HG02943 (cell line): ENCODE results near the gene BCKDK.
A peak's percentile ranks its signal among the peaks of the same experiment; 100 is the strongest.

ENCODE experiments used
- ATAC-seq: cut with Tn5 transposase; IDR thresholded peaks from one replicate; pipeline ENCODE4 v1.9.1; 2021; ENCODE audit warnings: mild to moderate bottlenecking, low read depth, moderate library complexity; ENCODE audit not compliant: unreplicated experiment

Gene BCKDK

DNA sequence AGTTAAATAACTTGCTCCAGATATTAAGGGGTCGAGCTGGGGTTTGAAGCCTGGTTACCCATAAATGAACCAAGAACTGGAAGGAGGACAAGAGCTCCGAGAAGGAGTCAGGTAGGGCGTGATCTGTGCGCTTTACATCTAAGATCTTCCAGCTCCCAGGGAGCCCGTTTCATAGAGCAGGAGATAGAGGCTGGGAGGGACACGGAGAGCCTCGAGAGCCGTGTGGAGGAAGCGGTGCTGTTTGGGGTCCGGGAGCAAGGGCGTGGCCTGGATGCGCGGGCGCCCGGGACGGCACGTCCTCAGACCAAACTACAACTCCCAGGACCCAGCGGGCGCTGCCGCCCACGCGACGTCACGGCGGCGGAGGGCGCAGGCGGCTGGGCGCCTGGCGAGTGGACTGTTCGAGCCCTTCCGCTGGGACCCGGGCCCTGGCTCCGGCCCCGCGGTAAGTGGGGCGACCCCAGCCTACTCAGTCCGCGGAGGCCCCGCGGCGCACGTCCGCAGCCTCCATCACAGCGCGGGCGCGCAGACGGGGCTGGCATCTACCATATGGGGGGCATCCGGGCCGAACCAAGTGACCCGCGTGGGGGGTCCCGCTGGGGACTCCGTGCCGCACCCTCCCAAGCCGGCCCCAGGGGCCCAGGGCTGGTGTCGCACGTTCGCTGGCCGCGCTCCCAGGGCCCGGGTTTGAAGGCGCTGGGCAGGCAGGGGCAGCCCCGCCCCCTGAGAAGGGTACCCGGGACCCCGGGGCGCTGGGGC, at the start of gene BCKDK:
Gene BCKDK (plus strand): TSS at position 352 of the 759 bp plus-strand sequence. CDS start 838 bp downstream, outside the sequence.
- peak; percentile 65 for ATAC-seq

- ATAC-seq: no peak
Measured at GRCh38 chr16:31061126-31061812, 46.9 kb upstream of the BCKDK start.

- no peak for ATAC-seq
Measured at GRCh38 chr16:31061813-31062440, 46.3 kb upstream of the BCKDK start.

- ATAC-seq: no peak
Measured at GRCh38 chr16:31063495-31063842, 44.7 kb upstream of the BCKDK start.

GRCh38 chr16:31063843-31064611, 44.2 kb upstream of the BCKDK start:
- ATAC-seq: no peak

GRCh38 chr16:31064882-31065461, 43.2 kb upstream of the BCKDK start:
- no peak for ATAC-seq

- ATAC-seq: no peak
Measured at GRCh38 chr16:31067342-31067741, 40.8 kb upstream of the BCKDK start.

- ATAC-seq: no peak
Measured at GRCh38 chr16:31071861-31072260, 36.3 kb upstream of the BCKDK start.

DNA sequence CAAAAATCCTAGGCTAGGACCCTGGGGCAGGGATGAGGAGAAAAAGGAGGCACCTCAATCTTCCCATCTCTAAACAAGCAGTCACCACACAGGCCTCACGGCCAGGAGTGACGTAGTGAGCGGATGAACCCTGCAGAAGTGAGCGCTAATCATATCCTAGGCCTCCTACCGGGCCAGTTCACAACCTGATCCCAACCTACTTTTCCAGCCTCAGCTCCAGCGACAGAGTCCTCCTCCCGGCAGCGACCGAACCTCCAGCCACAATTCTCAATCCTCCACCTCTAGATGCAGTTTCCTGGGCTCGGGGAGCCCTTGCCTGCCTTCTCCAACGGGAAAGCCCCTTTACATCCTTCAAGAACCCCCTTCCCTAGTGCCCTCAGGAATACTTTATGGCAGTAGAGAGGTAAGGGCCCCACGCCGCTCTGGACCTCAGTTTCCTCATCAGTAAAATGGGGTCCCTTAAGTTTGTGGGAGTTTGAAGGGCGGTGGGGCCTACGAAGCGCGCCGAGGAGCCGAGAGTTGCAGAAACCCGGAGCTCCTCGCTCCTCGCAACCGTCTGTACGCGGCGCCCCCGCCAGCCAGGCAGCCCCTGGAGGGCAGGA, 35.5 kb upstream of the BCKDK start:
- ATAC-seq: no peak

- peak; percentile 52 for ATAC-seq
Measured at GRCh38 chr16:31073142-31073969, 34.8 kb upstream of the BCKDK start.

- peak; percentile 73 for ATAC-seq
Measured at GRCh38 chr16:31073970-31074813, 34.0 kb upstream of the BCKDK start, which contains the start of the genes ZNF646 and ZNF668. TSS of gene ZNF646 (plus strand) at chr16:31074422. CDS start at chr16:31076325, 1,903 bp downstream. TSS of gene ZNF668 (minus strand) at chr16:31074240. CDS start at chr16:31064459, 9,781 bp downstream.

GRCh38 chr16:31074814-31075183, 33.4 kb upstream of the BCKDK start:
- no peak for ATAC-seq

GRCh38 chr16:31076319-31076718, 31.9 kb upstream of the BCKDK start:
- no peak for ATAC-seq

- ATAC-seq: no peak
Measured at GRCh38 chr16:31077024-31077423, 31.2 kb upstream of the BCKDK start.

- ATAC-seq: no peak
Measured at GRCh38 chr16:31077592-31078396, 30.4 kb upstream of the BCKDK start.

DNA sequence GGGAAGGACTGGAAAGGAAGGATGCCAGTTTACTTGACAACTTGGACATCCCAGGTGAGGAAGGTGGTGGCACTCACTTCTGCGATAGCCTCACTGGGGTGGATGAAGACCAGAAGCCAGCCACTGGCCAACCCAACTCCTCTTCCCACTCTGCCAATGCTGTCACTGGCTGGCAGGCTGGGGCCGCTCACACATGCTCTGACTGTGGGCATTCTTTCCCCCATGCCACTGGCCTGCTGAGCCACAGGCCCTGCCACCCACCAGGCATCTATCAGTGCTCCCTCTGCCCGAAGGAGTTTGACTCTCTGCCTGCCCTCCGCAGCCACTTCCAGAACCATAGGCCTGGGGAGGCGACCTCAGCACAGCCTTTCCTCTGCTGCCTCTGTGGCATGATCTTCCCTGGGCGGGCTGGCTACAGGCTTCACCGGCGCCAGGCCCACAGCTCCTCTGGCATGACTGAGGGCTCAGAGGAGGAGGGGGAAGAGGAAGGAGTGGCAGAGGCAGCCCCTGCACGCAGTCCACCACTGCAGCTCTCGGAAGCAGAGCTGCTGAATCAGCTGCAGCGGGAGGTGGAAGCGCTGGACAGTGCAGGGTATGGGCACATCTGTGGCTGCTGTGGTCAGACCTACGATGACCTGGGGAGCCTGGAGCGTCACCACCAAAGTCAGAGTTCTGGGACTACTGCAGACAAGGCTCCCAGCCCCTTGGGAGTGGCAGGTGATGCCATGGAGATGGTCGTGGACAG, 29.4 kb upstream of the BCKDK start:
- no peak for ATAC-seq
